Measurements from ENCODE around the gene OLFM1. TPM values are rescaled to one million over a fixed set of nuclear protein-coding genes. Genes with fewer than 3 reads are reported as not detected.
"Not testable (repeated sequence)": the region's sequence is repeated elsewhere in the genome, so short reads cannot be mapped to it uniquely, and the experiment has no call there.

The OLFM1 gene
- total RNA-seq, 1 donor from 2014 or later: 0.83 TPM

- no peaks in the 10 kb centered on the region for H3K36me3 Mint-ChIP-seq (ENCODE audit: unreplicated experiment)
- no peak for TF ChIP-seq CTCF (IDR thresholded peaks at IDR 0.05)
- no peak overlapping the region for H3K27ac Mint-ChIP-seq (ENCODE audit: unreplicated experiment)
- H3K9me3 Mint-ChIP-seq (ENCODE audit: unreplicated experiment): no peaks in the 10 kb centered on the region
- DNase-seq (ENCODE audit: extremely low spot score, unreplicated experiment): no peak
- peaks cover 4% of the 10 kb centered on the region for H3K27me3 Mint-ChIP-seq (ENCODE audit: unreplicated experiment)
- no peaks in the 10 kb centered on the region for H3K4me1 Mint-ChIP-seq (ENCODE audit: unreplicated experiment)
- H3K4me3 Mint-ChIP-seq (ENCODE audit: unreplicated experiment): no peak overlapping the region
Measured at GRCh38 chr9:135108831-135109510, 21.5 kb downstream of the OLFM1 start.

- H3K4me3 Mint-ChIP-seq (ENCODE audit: unreplicated experiment): no peak overlapping the region
- H3K36me3 Mint-ChIP-seq (ENCODE audit: unreplicated experiment): no peaks in the 10 kb centered on the region
- TF ChIP-seq CTCF (IDR thresholded peaks at IDR 0.05): no peak
- DNase-seq (ENCODE audit: extremely low spot score, unreplicated experiment): no peak
- H3K4me1 Mint-ChIP-seq (ENCODE audit: unreplicated experiment): no peaks in the 10 kb centered on the region
- H3K27ac Mint-ChIP-seq (ENCODE audit: unreplicated experiment): no peak overlapping the region
- H3K9me3 Mint-ChIP-seq (ENCODE audit: unreplicated experiment): no peaks in the 10 kb centered on the region
- peaks cover 4% of the 10 kb centered on the region for H3K27me3 Mint-ChIP-seq (ENCODE audit: unreplicated experiment)
Measured at GRCh38 chr9:135109650-135110049, 22.2 kb downstream of the OLFM1 start.

- no peaks in the 10 kb centered on the region for H3K9me3 Mint-ChIP-seq (ENCODE audit: unreplicated experiment)
- DNase-seq (ENCODE audit: extremely low spot score, unreplicated experiment): no peak
- H3K4me1 Mint-ChIP-seq (ENCODE audit: unreplicated experiment): no peaks in the 10 kb centered on the region
- no peaks in the 10 kb centered on the region for H3K36me3 Mint-ChIP-seq (ENCODE audit: unreplicated experiment)
- H3K27ac Mint-ChIP-seq (ENCODE audit: unreplicated experiment): no peak overlapping the region
- peaks cover 4% of the 10 kb centered on the region for H3K27me3 Mint-ChIP-seq (ENCODE audit: unreplicated experiment)
- H3K4me3 Mint-ChIP-seq (ENCODE audit: unreplicated experiment): no peak overlapping the region
- TF ChIP-seq CTCF (IDR thresholded peaks at IDR 0.05): no peak
Measured at GRCh38 chr9:135110416-135110815, 22.9 kb downstream of the OLFM1 start.

- not testable (repeated sequence) for H3K9me3 Mint-ChIP-seq (ENCODE audit: unreplicated experiment); DNase-seq (ENCODE audit: extremely low spot score, unreplicated experiment); H3K27me3 Mint-ChIP-seq (ENCODE audit: unreplicated experiment); H3K36me3 Mint-ChIP-seq (ENCODE audit: unreplicated experiment); H3K4me3 Mint-ChIP-seq (ENCODE audit: unreplicated experiment); H3K4me1 Mint-ChIP-seq (ENCODE audit: unreplicated experiment); H3K27ac Mint-ChIP-seq (ENCODE audit: unreplicated experiment)
Measured at GRCh38 chr9:135111600-135111999, 24.1 kb downstream of the OLFM1 start.

- H3K9me3 Mint-ChIP-seq (ENCODE audit: unreplicated experiment): peaks cover 21% of the 10 kb centered on the region
- no peaks in the 10 kb centered on the region for H3K36me3 Mint-ChIP-seq (ENCODE audit: unreplicated experiment)
Measured at GRCh38 chr9:135116371-135116770, 28.9 kb downstream of the OLFM1 start.

More at GRCh38 chr9:135116371-135116770, 28.9 kb downstream of the OLFM1 start:
- H3K4me3 Mint-ChIP-seq (ENCODE audit: unreplicated experiment): no peak overlapping the region
- TF ChIP-seq CTCF (IDR thresholded peaks at IDR 0.05): no peak
- H3K27me3 Mint-ChIP-seq (ENCODE audit: unreplicated experiment): no peaks in the 10 kb centered on the region
- H3K27ac Mint-ChIP-seq (ENCODE audit: unreplicated experiment): no peak overlapping the region
- no peak for DNase-seq (ENCODE audit: extremely low spot score, unreplicated experiment)
- H3K4me1 Mint-ChIP-seq (ENCODE audit: unreplicated experiment): no peaks in the 10 kb centered on the region
